PC-3 (cell line): ENCODE results near the gene FOXP1. TPM values are rescaled to one million over a fixed set of nuclear protein-coding genes. Genes with fewer than 3 reads are reported as not detected.

Source experiments
- ATAC-seq: fragments of 200-7000 bp; cut with Tn5 transposase; 2 replicates; pipeline ENCODE4 v1.9.1; 2020; ENCODE audit warnings: mild to moderate bottlenecking, moderate library complexity
- BruUV-seq: library from RNA; stranded (reverse); fragments of 400-500 nt; replicated peaks from 2 replicates; lab custom pipeline; 2021; lab: Mats Ljungman, UMichigan
- CTCF ChIA-PET: fragments of 300-600 bp; sonication (Branson Sonifier 250); formaldehyde crosslinking; loops from one replicate; lab custom pipeline; 2022; ENCODE audit warnings: antibody characterized with exemption; lab: Charles Lee
- POLR2A ChIA-PET: fragments of 300-600 bp; sonication (Branson Sonifier 250); formaldehyde crosslinking; loops from one replicate; lab custom pipeline; 2022; ENCODE audit warnings: antibody characterized with exemption; ENCODE audit not compliant: unreplicated experiment; lab: Charles Lee
- DNase-seq: peaks from one replicate; pipeline ENCODE4 v3.0.0-alpha.2; 2015
- H2AFZ ChIP-seq: fragments of 300-600 bp; sonication (generic); 2 replicates; pipeline ENCODE4 v1.6.0; 2016; ENCODE audit warnings: antibody characterized with exemption, low read length
- H3F3A ChIP-seq: fragments of 300-600 bp; sonication (generic); one replicate; pipeline ENCODE4 v1.6.0; 2017; ENCODE audit warnings: antibody characterized with exemption, low read length, control low read depth, mild to moderate bottlenecking; ENCODE audit not compliant: unreplicated experiment
- H3K27ac ChIP-seq: fragments of 300-600 bp; sonication (generic); 2 replicates; pipeline ENCODE4 v1.5.1; 2016; ENCODE audit warnings: mild to moderate bottlenecking, low read length
- H3K27me3 ChIP-seq: fragments of 300-600 bp; sonication (generic); 2 replicates; pipeline ENCODE4 v1.6.1; 2016; ENCODE audit warnings: low read length, mixed read lengths
- H3K36me3 ChIP-seq: fragments of 300-600 bp; sonication (generic); 2 replicates; pipeline ENCODE4 v1.6.1; 2016; ENCODE audit warnings: low read depth, mixed run types, low read length, mixed read lengths
- H3K4me1 ChIP-seq: fragments of 300-600 bp; sonication (generic); 2 replicates; pipeline ENCODE4 v1.5.1; 2016; ENCODE audit warnings: low read length; ENCODE audit not compliant: insufficient read depth
- H3K4me2 ChIP-seq: fragments of 300-600 bp; sonication (generic); 2 replicates; pipeline ENCODE4 v1.6.0; 2016; ENCODE audit warnings: low read length
- H3K4me3 ChIP-seq: fragments of 300-600 bp; sonication (generic); 2 replicates; pipeline ENCODE4 v1.5.1; 2016; ENCODE audit warnings: mild to moderate bottlenecking, low read length, mixed read lengths
- H3K79me2 ChIP-seq: fragments of 300-600 bp; sonication (generic); 2 replicates; pipeline ENCODE4 v1.6.1; 2017; ENCODE audit warnings: low read length, mixed read lengths
- H3K9ac ChIP-seq: fragments of 300-600 bp; sonication (generic); 2 replicates; pipeline ENCODE4 v1.6.0; 2016; ENCODE audit warnings: mild to moderate bottlenecking, low read length
- H3K9me2 ChIP-seq: fragments of 300-600 bp; sonication (generic); replicated peaks from 2 replicates; pipeline ENCODE4 v1.6.1; 2016; ENCODE audit warnings: mixed run types, low read length, mixed read lengths
- H3K9me3 ChIP-seq: fragments of 300-600 bp; sonication (generic); 2 replicates; pipeline ENCODE4 v1.6.1; 2016; ENCODE audit warnings: low read length, mixed read lengths
- H4K20me1 ChIP-seq: fragments of 300-600 bp; sonication (generic); 2 replicates; pipeline ENCODE4 v1.6.1; 2016; ENCODE audit warnings: low read length, mixed read lengths
- CTCF ChIP-seq: fragments of 300-600 bp; sonication (generic); conservative IDR thresholded peaks from 2 replicates; pipeline ENCODE4 v1.5.1; 2017; ENCODE audit warnings: antibody characterized with exemption, low read depth, mild to moderate bottlenecking, low read length
- EZH2 ChIP-seq: fragments of 300-600 bp; sonication (generic); IDR thresholded peaks from one replicate; pipeline ENCODE4 v1.6.1; 2017; ENCODE audit warnings: antibody characterized with exemption, mild to moderate bottlenecking, low read length; ENCODE audit not compliant: unreplicated experiment
- EZH2phosphoT487 ChIP-seq: fragments of 300-600 bp; sonication (generic); IDR thresholded peaks from 2 replicates; pipeline ENCODE4 v1.6.1; 2018; ENCODE audit warnings: mild to moderate bottlenecking, antibody characterized with exemption, low read length, borderline replicate concordance
- intact Hi-C: fragments of 100-400 bp; cut with micrococcal nuclease; formaldehyde crosslinking; loops from 2 replicates; pipeline ENCODE4 v1.9.0; 2023
- total RNA-seq: library from RNA; depleted of rRNA; stranded (reverse); fragments of >200 nt; gene quantifications from 2 replicates; pipeline ENCODE4 v1.2.3, GENCODE V29; 2014

Gene FOXP1
- total RNA-seq, 1 experiment from 2014 or later = 35.3 TPM

DNA sequence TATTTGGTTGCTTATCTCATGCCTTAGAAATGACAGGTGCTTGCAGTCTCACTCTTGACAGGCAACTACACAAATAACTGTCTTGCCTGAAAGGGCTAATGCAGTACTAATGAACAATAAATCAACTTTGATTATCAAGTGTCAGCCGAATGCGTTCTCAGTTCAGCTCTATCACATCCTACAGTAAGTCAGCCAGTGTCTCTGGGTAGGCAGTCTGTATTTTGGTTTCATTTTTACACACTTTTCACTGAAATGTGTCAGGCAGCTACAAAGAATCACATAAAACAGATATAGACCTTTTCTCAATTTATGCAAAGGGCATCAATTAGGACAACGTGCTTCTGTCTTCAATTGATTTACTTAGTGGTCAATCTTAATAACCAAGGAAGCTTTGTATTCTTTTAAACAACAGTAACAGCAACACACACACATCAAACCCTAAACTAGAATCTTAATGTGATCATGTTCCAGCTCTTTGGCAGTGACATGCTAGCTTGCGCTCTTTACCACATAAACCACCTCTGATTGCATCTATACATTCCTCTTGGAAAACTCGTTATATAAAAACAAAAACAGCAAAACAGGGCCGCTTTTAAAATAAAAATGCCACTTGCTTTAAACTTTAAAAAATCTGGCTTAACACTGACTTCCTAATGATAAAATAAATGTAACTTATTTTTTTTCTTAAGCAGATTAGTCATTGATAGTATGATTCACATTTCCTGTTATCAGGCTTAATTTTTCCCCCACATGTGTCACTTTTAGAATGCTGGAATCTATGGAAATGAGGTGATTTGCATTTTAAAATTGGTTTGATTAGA lies 520.4 kb downstream of the FOXP1 start:
- no peak overlapping the region for H2AFZ ChIP-seq
- ChIA-PET CTCF (interaction anchor here (0.6 to 0.7 kb wide), 2 partner anchors 34 to 442 kb away, joined by 3 read pairs; no protein-coding TSS in a partner anchor), POLR2A (interaction anchor here (0.6 to 0.7 kb wide), 3 partner anchors 111 to 327 kb away, joined by 3 to 9 read pairs (median 4); no protein-coding TSS in a partner anchor)
- H3K36me3 ChIP-seq = no peaks in the 10 kb centered on the region
- no peak for TF ChIP-seq EZH2phosphoT487
- peaks cover 74% of the 10 kb centered on the region for H3K4me1 ChIP-seq
- H3K9me3 ChIP-seq = no peaks in the 10 kb centered on the region
- peaks cover 76% of the 10 kb centered on the region for H3K79me2 ChIP-seq
- peak overlapping the region; percentile 71 for H3K4me3 ChIP-seq
- DNase-seq (peak; percentile 56), ATAC-seq (no peak)
- peak overlapping the region; percentile 76 for H3K27ac ChIP-seq
- intact Hi-C loops = loop anchor here (2.0 to 10.0 kb wide), 4 partner anchors 144 to 522 kb away; no protein-coding TSS in a partner anchor
- H3K4me2 ChIP-seq = peak overlapping the region; percentile 91
- no peaks in the 10 kb centered on the region for H3K27me3 ChIP-seq
- H3K9ac ChIP-seq = peak overlapping the region; percentile 77
- no peaks in the 10 kb centered on the region for H3K9me2 ChIP-seq
- no TSS peak for BruUV-seq
- peaks cover 5% of the 10 kb centered on the region for H3F3A ChIP-seq
- no peaks in the 10 kb centered on the region for H4K20me1 ChIP-seq

- ChIA-PET POLR2A (interaction anchor here (0.6 to 0.8 kb wide), 2 partner anchors 183 to 328 kb away, joined by 4 to 9 read pairs; no protein-coding TSS in a partner anchor), CTCF (interaction anchor here (0.6 to 0.7 kb wide), 2 partner anchors 33 to 205 kb away, joined by 3 read pairs; no protein-coding TSS in a partner anchor)
- Histone ChIP-seq H3K79me2 (peaks cover 81% of the 10 kb centered on the region), H3K4me3 (peak overlapping the region; percentile 71), H3K27me3 (no peaks in the 10 kb centered on the region), H3F3A (peaks cover 12% of the 10 kb centered on the region), H2AFZ (no peak overlapping the region), H3K4me2 (peak overlapping the region; percentile 91), H3K9ac (peak overlapping the region; percentile 77), H3K9me2 (no peaks in the 10 kb centered on the region), H3K27ac (peak overlapping the region; percentile 76), H3K36me3 (no peaks in the 10 kb centered on the region), H4K20me1 (no peaks in the 10 kb centered on the region), H3K4me1 (peaks cover 78% of the 10 kb centered on the region), H3K9me3 (no peaks in the 10 kb centered on the region)
- DNase-seq (peak; percentile 42), ATAC-seq (no peak)
- TF ChIP-seq CTCF (no peak), EZH2phosphoT487 (no peak), EZH2 (no peak)
- intact Hi-C loops = loop anchor here (2.0 to 10.0 kb wide), 4 partner anchors 145 to 523 kb away; no protein-coding TSS in a partner anchor
- no TSS peak for BruUV-seq
Observed at GRCh38 chr3:71062037-71062932, 521.2 kb downstream of the FOXP1 start.

GRCh38 chr3:71061581-71061980 lies 521.9 kb downstream of the FOXP1 start:
- Histone ChIP-seq H2AFZ (no peak overlapping the region), H3F3A (peaks cover 12% of the 10 kb centered on the region), H3K4me3 (peak overlapping the region; percentile 71), H3K9ac (peak overlapping the region; percentile 77), H3K9me3 (no peaks in the 10 kb centered on the region), H3K4me2 (peak overlapping the region; percentile 91), H3K79me2 (peaks cover 86% of the 10 kb centered on the region), H3K9me2 (no peaks in the 10 kb centered on the region), H3K36me3 (no peaks in the 10 kb centered on the region), H3K4me1 (peaks cover 76% of the 10 kb centered on the region), H4K20me1 (no peaks in the 10 kb centered on the region), H3K27ac (peak overlapping the region; percentile 76), H3K27me3 (no peaks in the 10 kb centered on the region)
- POLR2A ChIA-PET = interaction anchor here (0.7 to 0.8 kb wide), 2 partner anchors 78 to 184 kb away, joined by 3 to 4 read pairs; no protein-coding TSS in a partner anchor
- DNase-seq (peak; percentile 62), ATAC-seq (no peak)
- intact Hi-C loops = loop anchor here (5.0 to 10.0 kb wide), 3 partner anchors 146 to 363 kb away; no protein-coding TSS in a partner anchor
- CTCF ChIA-PET = interaction anchor here (0.6 kb wide), 1 partner anchor 206 kb away, joined by 3 read pairs; no protein-coding TSS in a partner anchor
- TF ChIP-seq CTCF = no peak
- no peak for TF ChIP-seq EZH2
- TF ChIP-seq EZH2phosphoT487 = no peak
- no TSS peak for BruUV-seq
